PC-9 (cell line): ENCODE results near the gene TMEM164.

Experiments
- CTCF ChIP-seq: fragments of 200-600 bp; sonication (generic); conservative IDR thresholded peaks from 2 replicates; pipeline ENCODE4 v1.6.1; 2017; ENCODE audit warnings: mixed run types, antibody characterized with exemption, mild to moderate bottlenecking, moderate library complexity
- EZH2 ChIP-seq: fragments of 200-600 bp; sonication (generic); IDR thresholded peaks from 2 replicates; pipeline ENCODE4 v1.8.0; 2017; ENCODE audit warnings: antibody characterized with exemption, low read depth

- TF ChIP-seq CTCF (no peak), EZH2 (no peak)
Observed at GRCh38 chrX:109995155-109995554, 7.8 kb upstream of the TMEM164 start.
